ENCODE results near the gene TRNAU1AP.

DNA sequence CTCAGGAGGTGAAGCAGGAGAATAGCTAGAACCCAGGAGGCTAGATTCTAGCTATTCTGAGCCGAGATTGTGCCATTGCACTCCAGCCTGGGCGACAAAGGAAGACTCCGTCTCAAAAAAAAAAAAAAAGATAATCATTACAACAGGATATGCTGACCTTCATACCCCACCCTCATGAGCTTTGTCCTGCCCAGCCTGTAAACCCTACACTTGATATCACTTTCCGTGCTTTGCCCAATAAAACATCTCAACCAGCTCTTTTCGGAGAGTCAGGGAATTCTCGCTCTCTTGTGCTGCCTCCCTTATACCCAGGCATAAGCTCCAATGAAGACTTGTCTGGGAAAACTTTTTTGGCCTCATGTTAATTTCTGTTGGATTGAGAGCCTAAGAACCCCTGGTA is 1.5 kb upstream of the TRNAU1AP start:
- TF ChIP-seq, protein P1, sequence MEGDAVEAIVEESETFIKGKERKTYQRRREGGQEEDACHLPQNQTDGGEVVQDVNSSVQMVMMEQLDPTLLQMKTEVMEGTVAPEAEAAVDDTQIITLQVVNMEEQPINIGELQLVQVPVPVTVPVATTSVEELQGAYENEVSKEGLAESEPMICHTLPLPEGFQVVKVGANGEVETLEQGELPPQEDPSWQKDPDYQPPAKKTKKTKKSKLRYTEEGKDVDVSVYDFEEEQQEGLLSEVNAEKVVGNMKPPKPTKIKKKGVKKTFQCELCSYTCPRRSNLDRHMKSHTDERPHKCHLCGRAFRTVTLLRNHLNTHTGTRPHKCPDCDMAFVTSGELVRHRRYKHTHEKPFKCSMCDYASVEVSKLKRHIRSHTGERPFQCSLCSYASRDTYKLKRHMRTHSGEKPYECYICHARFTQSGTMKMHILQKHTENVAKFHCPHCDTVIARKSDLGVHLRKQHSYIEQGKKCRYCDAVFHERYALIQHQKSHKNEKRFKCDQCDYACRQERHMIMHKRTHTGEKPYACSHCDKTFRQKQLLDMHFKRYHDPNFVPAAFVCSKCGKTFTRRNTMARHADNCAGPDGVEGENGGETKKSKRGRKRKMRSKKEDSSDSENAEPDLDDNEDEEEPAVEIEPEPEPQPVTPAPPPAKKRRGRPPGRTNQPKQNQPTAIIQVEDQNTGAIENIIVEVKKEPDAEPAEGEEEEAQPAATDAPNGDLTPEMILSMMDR (IDR thresholded peaks at IDR 0.05) = no peak
- no peak for TF ChIP-seq POLR2AphosphoS5 (IDR thresholded peaks at IDR 0.05)
- no peak for TF ChIP-seq POLR2A (IDR thresholded peaks at IDR 0.05)
- no peak for TF ChIP-seq EP300 (IDR thresholded peaks at IDR 0.05)
